Sigmoid colon (tissue), 7 donors: ENCODE measurements around the gene RHOB. TPM values are rescaled to one million over a fixed set of nuclear protein-coding genes. Genes with fewer than 3 reads are reported as not detected.
"Not testable (repeated sequence)": the region's sequence is repeated elsewhere in the genome, so short reads cannot be mapped to it uniquely, and the experiment has no call there.

Source experiments
- DNase-seq: peaks from one replicate; pipeline ENCODE4 v3.0.0-alpha.2; 2019
- H3K27ac ChIP-seq, 4 donors: fragments of 200-600 bp; sonication (generic); one replicate each; pipeline ENCODE4 v1.5.1; 2016 to 2019; ENCODE audit warnings: mild to moderate bottlenecking in 1 of 4
- H3K27me3 ChIP-seq, 3 donors: fragments of 200-600 bp; sonication (generic); one replicate each; pipeline ENCODE4 v1.5.1; 2019; ENCODE audit warnings: mild to moderate bottlenecking in 1 of 3
- H3K36me3 ChIP-seq, 4 donors: fragments of 200-600 bp; sonication (generic); one replicate each; pipeline ENCODE4 v1.5.1; 2016 to 2019
- H3K4me1 ChIP-seq, 4 donors: fragments of 200-600 bp; sonication (generic); one replicate each; pipeline ENCODE4 v1.5.1; 2017 to 2019
- H3K4me3 ChIP-seq, 4 donors: fragments of 200-600 bp; sonication (generic); one replicate each; pipeline ENCODE4 v1.5.1; 2017 to 2019; ENCODE audit warnings: mild to moderate bottlenecking in 2 of 4, moderate library complexity in 1 of 4
- H3K9me3 ChIP-seq, 4 donors: fragments of 200-600 bp in 3 of 4; sonication (generic) in 3 of 4; one replicate each; pipeline versions ENCODE4 v1.5.1 to v1.6.1; 2013 to 2019
- EP300 ChIP-seq, 4 donors: sonication (generic); formaldehyde crosslinking; IDR thresholded peaks; one replicate each; pipeline ENCODE4 v1.6.1; 2017; ENCODE audit warnings: antibody characterized with exemption in 4 of 4
- POLR2A ChIP-seq, 2 donors: fragments of 450-650 bp; IDR thresholded peaks; one replicate each; pipeline ENCODE4 v1.6.1; 2016; ENCODE audit warnings: antibody characterized with exemption in 2 of 2, mild to moderate bottlenecking in 2 of 2, moderate library complexity in 2 of 2
- POLR2AphosphoS5 ChIP-seq, 4 donors: sonication (generic); formaldehyde crosslinking; IDR thresholded peaks; one replicate each; pipeline ENCODE4 v1.6.1; 2017; ENCODE audit warnings: antibody characterized with exemption in 4 of 4
- WGBS, 2 donors: extraction: QIAGEN DNeasy Blood & Tissue Kit; methylation state at CpG; one replicate each; pipeline ENCODE4 v1.1.7; 2013; 5-methylcytosine and 5-hydroxymethylcytosine counted together
- intact Hi-C: fragments of 100-400 bp; cut with DNase I; formaldehyde crosslinking; loops from one replicate; pipeline ENCODE4 v1.15.1; 2023
- polyA plus RNA-seq, 3 donors: library from polyadenylated mRNA; stranded (reverse); fragments of 200-250 nt; gene quantifications; one replicate each; pipeline ENCODE4 v1.2.3, GENCODE V29; 2013
- total RNA-seq, 4 donors: library from RNA; depleted of rRNA; stranded (reverse); fragments of >200 nt; gene quantifications; one replicate each; pipeline ENCODE4 v1.1.0, GENCODE V29; 2016
- TF ChIP-seq, protein P1 (sequence below), 4 experiments: fragments of 450-650 bp in 3 of 4; fragments of 200-600 bp in 1 of 4; IDR thresholded peaks; one replicate each; pipeline ENCODE4 v1.5.1; 2016 to 2019; ENCODE audit warnings: antibody characterized with exemption in 4 of 4, mild to moderate bottlenecking in 3 of 4, moderate library complexity in 2 of 4
- donor health status: healthy with polysubstance abuse.
- donor health status: Bipolar disorder and iron deficiency.
- donor health status: healthy.

Gene RHOB
- total and polyA plus RNA-seq, 7 donors, result 60.6 to 1,323 (median 753) TPM

DNA sequence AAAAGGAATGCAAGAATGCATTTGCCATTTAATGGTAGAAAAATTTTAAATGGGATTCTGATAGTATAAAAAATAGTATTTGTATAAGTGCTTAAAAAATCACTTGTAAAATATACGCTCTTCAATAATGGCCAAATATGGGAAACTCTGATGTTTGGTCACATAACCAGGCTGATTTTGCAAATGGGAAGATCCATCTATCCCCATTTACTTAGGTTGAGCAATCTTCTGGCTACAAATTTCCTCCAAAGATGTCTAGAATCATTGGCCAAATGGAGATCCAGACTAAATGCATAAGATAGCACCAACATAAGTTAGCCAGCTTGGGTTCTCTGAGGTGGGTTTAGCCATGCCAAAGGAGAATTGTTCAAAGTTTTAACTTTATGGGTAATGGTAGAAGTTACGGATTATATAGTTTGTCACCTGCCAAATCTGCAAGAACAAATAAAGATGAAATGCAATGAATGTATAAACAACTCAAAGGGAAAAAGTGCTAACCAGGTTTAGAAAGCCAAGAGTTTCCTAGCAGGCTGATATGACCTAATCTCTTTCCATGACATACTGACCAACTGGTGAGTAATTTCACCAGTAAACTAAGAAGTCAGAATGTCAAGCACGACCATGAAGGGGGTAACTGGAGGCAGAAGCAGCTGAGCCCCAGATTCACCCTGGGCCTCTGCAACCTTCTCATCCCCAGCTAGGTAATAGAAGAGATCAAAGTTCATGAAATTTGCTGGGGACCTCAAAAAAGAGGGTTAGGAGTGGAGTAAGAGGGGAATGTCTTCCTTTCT, 10.0 kb downstream of the RHOB start:
- H3K27ac ChIP-seq, result peak overlapping the region; percentile 93 to 98 (median 98)

DNA sequence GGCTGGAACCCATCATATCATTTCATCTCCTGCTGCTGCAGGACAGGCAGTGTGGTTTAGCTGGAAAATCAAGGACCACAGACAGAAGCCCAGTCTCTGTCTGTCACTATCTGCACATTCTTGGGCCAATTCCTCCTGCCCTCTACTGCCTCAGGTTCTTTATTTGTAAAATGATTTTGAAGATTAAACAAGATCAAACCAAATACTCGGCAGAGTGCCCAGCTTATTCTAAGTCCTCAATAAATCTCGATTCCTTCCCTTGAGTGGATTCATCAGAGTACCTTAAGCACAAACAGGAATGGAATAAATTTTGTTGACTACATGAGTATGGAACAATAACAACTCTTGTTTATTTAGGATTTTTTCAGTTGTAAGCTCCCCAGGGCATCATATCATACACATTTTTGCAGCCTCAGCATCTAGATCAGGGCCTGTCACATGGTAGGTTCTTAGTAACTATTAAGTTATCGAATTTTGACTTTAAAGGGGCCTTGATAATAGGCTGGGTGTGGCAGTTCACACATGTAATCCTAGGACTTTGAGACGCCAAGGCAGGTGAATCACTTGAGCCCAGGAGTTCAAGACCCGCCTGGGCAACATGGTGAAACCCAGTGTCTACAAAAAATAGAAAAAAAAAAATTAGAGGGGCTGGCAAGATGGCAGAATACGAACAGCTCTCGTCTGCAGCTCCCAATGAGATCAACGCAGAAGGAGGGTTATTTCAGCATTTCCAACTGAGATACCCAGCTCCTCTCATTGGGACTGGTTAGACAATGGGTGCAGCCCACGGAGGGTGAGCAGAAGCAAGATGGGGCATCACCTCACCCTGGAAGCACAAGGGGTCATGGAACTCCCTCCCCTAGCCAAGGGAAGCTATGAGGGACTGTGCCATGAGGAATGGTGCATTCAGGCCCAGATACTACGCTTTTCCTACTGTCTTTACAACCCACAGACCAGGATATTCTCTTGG, 11.1 kb downstream of the RHOB start:
- Histone ChIP-seq H3K4me3 (no peak overlapping the region), H3K9me3 (no peaks in the 10 kb centered on the region), H3K36me3 (no peaks in the 10 kb centered on the region), H3K4me1 (peaks cover 0 to 34% (median 26%) of the 10 kb centered on the region in 4 donors), H3K27ac (peak overlapping the region; percentile 93 to 98 (median 98)), H3K27me3 (no peaks in the 10 kb centered on the region)
- TF ChIP-seq POLR2A (IDR thresholded peaks at IDR 0.05), result no peak
- TF ChIP-seq, protein P1, sequence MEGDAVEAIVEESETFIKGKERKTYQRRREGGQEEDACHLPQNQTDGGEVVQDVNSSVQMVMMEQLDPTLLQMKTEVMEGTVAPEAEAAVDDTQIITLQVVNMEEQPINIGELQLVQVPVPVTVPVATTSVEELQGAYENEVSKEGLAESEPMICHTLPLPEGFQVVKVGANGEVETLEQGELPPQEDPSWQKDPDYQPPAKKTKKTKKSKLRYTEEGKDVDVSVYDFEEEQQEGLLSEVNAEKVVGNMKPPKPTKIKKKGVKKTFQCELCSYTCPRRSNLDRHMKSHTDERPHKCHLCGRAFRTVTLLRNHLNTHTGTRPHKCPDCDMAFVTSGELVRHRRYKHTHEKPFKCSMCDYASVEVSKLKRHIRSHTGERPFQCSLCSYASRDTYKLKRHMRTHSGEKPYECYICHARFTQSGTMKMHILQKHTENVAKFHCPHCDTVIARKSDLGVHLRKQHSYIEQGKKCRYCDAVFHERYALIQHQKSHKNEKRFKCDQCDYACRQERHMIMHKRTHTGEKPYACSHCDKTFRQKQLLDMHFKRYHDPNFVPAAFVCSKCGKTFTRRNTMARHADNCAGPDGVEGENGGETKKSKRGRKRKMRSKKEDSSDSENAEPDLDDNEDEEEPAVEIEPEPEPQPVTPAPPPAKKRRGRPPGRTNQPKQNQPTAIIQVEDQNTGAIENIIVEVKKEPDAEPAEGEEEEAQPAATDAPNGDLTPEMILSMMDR (IDR thresholded peaks at IDR 0.05), result no peak
- TF ChIP-seq EP300 (IDR thresholded peaks at IDR 0.05), result no peak
- TF ChIP-seq POLR2AphosphoS5 (IDR thresholded peaks at IDR 0.05), result no peak
- intact Hi-C loops, result no loop called here
- peak; percentile 17 for DNase-seq
- WGBS, 2 donors, result 91 to 93% methylated on average over 10 of the region's 10 CpGs

More for the DNA sequence above, 10.0 kb downstream of the RHOB start:
- 72 to 77% methylated on average over 3 of the region's 3 CpGs for WGBS, 2 donors
- Histone ChIP-seq H3K27me3 (no peaks in the 10 kb centered on the region), H3K4me1 (peaks cover 0 to 45% (median 36%) of the 10 kb centered on the region in 4 donors), H3K4me3 (no peak overlapping the region), H3K9me3 (no peaks in the 10 kb centered on the region), H3K36me3 (no peaks in the 10 kb centered on the region)
- intact Hi-C loops, result no loop called here
- no peak for DNase-seq
- TF ChIP-seq, protein P1 (IDR thresholded peaks at IDR 0.05), result no peak
- peak in 1 of 4 donors; percentile 14 for TF ChIP-seq POLR2AphosphoS5 (IDR thresholded peaks at IDR 0.05)
- no peak for TF ChIP-seq POLR2A (IDR thresholded peaks at IDR 0.05)
- TF ChIP-seq EP300 (IDR thresholded peaks at IDR 0.05), result no peak

DNA sequence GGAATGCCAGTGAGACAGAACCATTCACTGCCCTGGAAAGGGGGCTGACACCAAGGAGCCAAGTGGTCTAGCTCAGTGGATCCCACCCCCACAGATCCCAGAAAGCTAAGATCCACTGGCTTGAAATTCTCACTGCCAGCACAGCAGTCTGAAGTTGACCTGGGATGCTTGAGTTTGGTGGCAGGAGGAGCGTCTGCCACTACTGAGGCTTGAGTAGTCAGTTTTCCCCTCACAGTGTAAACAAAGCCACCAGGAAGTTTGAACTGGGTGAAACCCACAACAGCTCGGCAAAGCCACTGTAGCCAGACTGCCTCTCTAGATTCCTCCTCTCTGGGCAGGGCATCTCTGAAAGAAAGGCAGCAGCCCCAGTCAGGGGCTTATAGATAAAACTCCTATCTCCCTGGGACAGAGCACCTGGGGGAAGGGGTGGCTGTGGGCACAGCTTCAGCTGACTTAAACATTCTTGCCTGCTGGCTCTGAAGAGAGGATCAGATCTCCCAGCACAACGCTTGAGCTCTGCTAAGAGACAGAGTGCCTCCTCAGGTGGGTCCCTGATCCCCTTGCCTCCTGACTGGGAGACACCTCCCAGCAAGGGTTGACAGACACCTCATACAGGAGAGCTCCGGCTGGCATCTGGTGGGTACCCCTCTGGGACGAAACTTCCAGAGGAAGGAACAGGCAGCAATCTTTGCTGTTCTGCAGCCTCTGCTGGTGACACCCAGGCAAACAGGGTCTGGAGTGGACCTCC, 12.0 kb downstream of the RHOB start:
- H3K4me3 ChIP-seq, H3K27me3 ChIP-seq, H3K27ac ChIP-seq, H3K9me3 ChIP-seq, intact Hi-C loops, H3K36me3 ChIP-seq: not testable (repeated sequence)
- peak; percentile 43 for DNase-seq
- WGBS, 2 donors, result 60 to 75% methylated on average over 5 of the region's 5 CpGs
- peaks cover 0 to 30% (median 26%) of the 10 kb centered on the region in 4 donors for H3K4me1 ChIP-seq

DNA sequence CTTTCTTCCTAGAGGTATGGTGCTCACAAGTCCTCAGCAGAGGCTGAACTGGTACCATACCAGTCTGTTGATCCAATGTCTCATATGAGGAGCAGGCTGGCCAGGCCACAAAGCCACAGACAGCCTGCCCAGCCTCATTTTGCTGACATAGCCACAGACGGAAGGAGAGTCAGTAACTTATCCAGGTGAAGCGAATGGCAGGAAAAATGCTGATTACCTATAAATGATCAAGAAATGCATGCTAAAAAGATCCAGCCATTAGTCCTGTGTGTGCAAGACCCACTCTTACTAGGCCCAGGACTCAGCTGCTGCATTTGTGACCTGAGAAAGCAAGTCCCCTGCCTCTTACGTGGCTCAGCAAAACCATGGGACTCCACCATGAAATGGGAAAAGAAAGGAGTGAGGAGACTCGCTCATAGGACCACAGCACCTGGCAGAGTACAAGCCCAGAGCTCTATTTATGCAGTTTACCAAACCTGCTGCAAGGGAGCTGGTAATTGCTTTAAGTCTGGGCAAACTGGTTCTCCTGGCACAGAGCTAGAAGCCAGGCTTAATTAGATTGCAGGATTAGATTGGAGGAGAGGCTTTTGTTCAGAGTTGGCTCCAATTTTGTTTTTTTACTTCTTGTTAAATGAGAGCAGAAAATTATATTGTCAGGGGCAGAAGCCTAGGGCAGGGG, 19.0 kb downstream of the RHOB start:
- Histone ChIP-seq H3K27me3 (no peaks in the 10 kb centered on the region), H3K4me1 (peaks cover 0 to 16% (median 15%) of the 10 kb centered on the region in 4 donors), H3K4me3 (no peak overlapping the region), H3K36me3 (no peaks in the 10 kb centered on the region), H3K27ac (peak overlapping the region; percentile 25 to 70 (median 47)), H3K9me3 (no peaks in the 10 kb centered on the region)
- intact Hi-C loops, result no loop called here
- peak; percentile 26 for DNase-seq
- 41 to 75% methylated on average over 4 of the region's 4 CpGs for WGBS, 2 donors
- TF ChIP-seq, protein P1 (IDR thresholded peaks at IDR 0.05), result no peak
- no peak for TF ChIP-seq POLR2AphosphoS5 (IDR thresholded peaks at IDR 0.05)
- TF ChIP-seq POLR2A (IDR thresholded peaks at IDR 0.05), result no peak
- TF ChIP-seq EP300 (IDR thresholded peaks at IDR 0.05), result no peak
